HepG2 (cell line): Measurements from ENCODE around the gene CCDC7. TPM values are rescaled to one million over a fixed set of nuclear protein-coding genes. Genes with fewer than 3 reads are reported as not detected.

Experiments
- ATAC-seq: fragments of 200-7000 bp; cut with Tn5 transposase; 3 replicates; pipeline ENCODE4 v1.9.1; 2020; ENCODE audit warnings: mild to moderate bottlenecking, moderate library complexity
- BruUV-seq: library from RNA; stranded (reverse); fragments of 400-500 nt; replicated peaks from 2 replicates; lab custom pipeline; 2021; lab: Mats Ljungman, UMichigan
- CTCF ChIA-PET: fragments of 300-600 bp; formaldehyde crosslinking; extraction: SDS; loops from one replicate; lab custom pipeline; 2021; ENCODE audit warnings: low total read pairs, inconsistent platforms, low intra/inter-chr PET ratio; lab: Yijun Ruan, JAX
- POLR2A ChIA-PET: fragments of 350-600 bp; sonication (Branson Sonifier 250); formaldehyde crosslinking; loops from one replicate; lab custom pipeline; 2020; ENCODE audit warnings: antibody characterized with exemption, inconsistent platforms; lab: Yijun Ruan, JAX
- DNase-seq: peaks from one replicate; pipeline ENCODE4 v3.0.0-alpha.2; 2015; ENCODE audit warnings: low spot score
- FAIRE-seq: peaks from 3 replicates; lab custom pipeline; 2011; peaks lifted over from hg19 to GRCh38; lab: Jason Lieb, UNC
- H2AFZ ChIP-seq: one replicate; pipeline ENCODE4 v1.6.1; 2011; ENCODE audit warnings: low read length, inconsistent platforms
- H3K27ac ChIP-seq: fragments of 300-600 bp; 3 replicates; pipeline ENCODE4 v1.8.0; 2011; ENCODE audit warnings: mixed run types, mild to moderate bottlenecking, mixed read lengths, low read length, inconsistent platforms; ENCODE audit not compliant: insufficient read depth; ENCODE audit errors: extremely low read length
- H3K27me3 ChIP-seq, 2 experiments: fragments of 200-600 bp in 1 of 2; 2 replicates in 1 of 2; 3 replicates in 1 of 2; pipeline versions ENCODE4 v1.6.0 to v1.8.0; 2011; ENCODE audit warnings: low read length in 2 of 2, mild to moderate bottlenecking in 2 of 2, moderate library complexity in 2 of 2, inconsistent platforms in 1 of 2; ENCODE audit not compliant: insufficient read depth in 2 of 2, control insufficient read depth in 1 of 2
- H3K36me3 ChIP-seq, 2 experiments: fragments of 200-600 bp in 1 of 2; replicated peaks in 1 of 2; 2 replicates in 1 of 2; 3 replicates in 1 of 2; pipeline versions ENCODE4 v1.5.1 to v1.8.0; 2011; ENCODE audit warnings: low read length in 2 of 2, inconsistent platforms in 1 of 2; ENCODE audit not compliant: insufficient read depth in 2 of 2, control insufficient read depth in 1 of 2
- H3K4me1 ChIP-seq: 2 replicates; pipeline ENCODE4 v1.5.1; 2012; ENCODE audit warnings: low read length, inconsistent platforms; ENCODE audit not compliant: insufficient read depth
- H3K4me2 ChIP-seq: 2 replicates; pipeline ENCODE4 v1.6.0; 2011; ENCODE audit warnings: low read depth, low read length, inconsistent platforms
- H3K4me3 ChIP-seq, 3 experiments: fragments of 200-600 bp in 1 of 3; sonication (generic), shearing (Covaris generic) in 1 of 3; replicated peaks in 1 of 3; 2 replicates each; pipeline ENCODE4 v1.5.1; 2011 to 2016; ENCODE audit warnings: low read length in 3 of 3, inconsistent platforms in 2 of 3, low read depth in 2 of 3, mild to moderate bottlenecking in 2 of 3, control low read depth in 1 of 3, mixed read lengths in 1 of 3; ENCODE audit not compliant: insufficient read depth in 1 of 3
- H3K79me2 ChIP-seq: one replicate; pipeline ENCODE4 v1.6.1; 2011; ENCODE audit warnings: low read length, inconsistent platforms; ENCODE audit not compliant: insufficient read depth
- H3K9ac ChIP-seq: 2 replicates; pipeline ENCODE4 v1.6.0; 2011; ENCODE audit warnings: mild to moderate bottlenecking, low read depth, low read length, inconsistent platforms; ENCODE audit not compliant: insufficient read depth
- H3K9me3 ChIP-seq: 2 replicates; pipeline ENCODE4 v1.5.1; 2012; ENCODE audit warnings: mild to moderate bottlenecking, low read length
- H4K20me1 ChIP-seq: 2 replicates; pipeline ENCODE4 v1.6.0; 2011; ENCODE audit warnings: inconsistent platforms, mild to moderate bottlenecking, low read length, moderate library complexity; ENCODE audit not compliant: insufficient read depth
- ADNP ChIP-seq: sonication (generic); formaldehyde crosslinking; IDR thresholded peaks from 2 replicates; pipeline ENCODE4 v1.4.0; 2020; ENCODE audit warnings: missing genetic modification reagents
- ASH2L ChIP-seq: fragments of 300-600, 200-600 bp; sonication (generic); IDR thresholded peaks from 2 replicates; pipeline ENCODE4 v1.7.0; 2017; ENCODE audit warnings: low read depth, mild to moderate bottlenecking, moderate library complexity, mixed read lengths, low read length; ENCODE audit not compliant: insufficient read length
- HDAC1 ChIP-seq: sonication (generic); formaldehyde crosslinking; IDR thresholded peaks from 2 replicates; pipeline ENCODE4 v1.5.1; 2020; ENCODE audit warnings: mild to moderate bottlenecking, missing genetic modification reagents
- HNRNPUL1 ChIP-seq: fragments of 200-400 bp; formaldehyde crosslinking; IDR thresholded peaks from 2 replicates; pipeline ENCODE4 v1.6.1; 2017; ENCODE audit warnings: low read depth, mild to moderate bottlenecking, low read length, moderate library complexity
- KLF12 ChIP-seq: sonication (generic); formaldehyde crosslinking; IDR thresholded peaks from 2 replicates; pipeline ENCODE4 v1.4.0; 2020; ENCODE audit warnings: missing genetic modification reagents, borderline replicate concordance
- NKX3-1 ChIP-seq: sonication (generic); formaldehyde crosslinking; IDR thresholded peaks from 2 replicates; pipeline ENCODE4 v1.5.0; 2020; ENCODE audit warnings: missing genetic modification reagents
- PHB2 ChIP-seq: fragments of 450-650 bp; IDR thresholded peaks from 2 replicates; pipeline ENCODE4 v1.6.1; 2018; ENCODE audit not compliant: partially characterized antibody
- SP4 ChIP-seq: sonication (generic); formaldehyde crosslinking; IDR thresholded peaks from 2 replicates; pipeline ENCODE4 v1.8.1; 2023; ENCODE audit warnings: mild to moderate bottlenecking, missing genetic modification reagents
- SPEN ChIP-seq: sonication (generic); formaldehyde crosslinking; IDR thresholded peaks from 2 replicates; pipeline ENCODE4 v1.5.1; 2020; ENCODE audit warnings: low read depth, mild to moderate bottlenecking, missing genetic modification reagents
- ZBTB1 ChIP-seq: sonication (generic); formaldehyde crosslinking; IDR thresholded peaks from 2 replicates; pipeline ENCODE4 v1.4.0; 2020; ENCODE audit warnings: missing genetic modification reagents, borderline replicate concordance
- ZFP82 ChIP-seq: sonication (generic); formaldehyde crosslinking; IDR thresholded peaks from 2 replicates; pipeline ENCODE4 v1.5.1; 2020; ENCODE audit warnings: mild to moderate bottlenecking, missing genetic modification reagents, borderline replicate concordance
- ZNF136 ChIP-seq: sonication (generic); formaldehyde crosslinking; IDR thresholded peaks from 2 replicates; pipeline ENCODE4 v1.8.1; 2022; ENCODE audit warnings: low read depth, mild to moderate bottlenecking, moderate library complexity, missing genetic modification reagents
- ZNF18 ChIP-seq: sonication (generic); formaldehyde crosslinking; IDR thresholded peaks from 2 replicates; pipeline ENCODE4 v1.8.0; 2022; ENCODE audit warnings: mild to moderate bottlenecking, missing genetic modification reagents; ENCODE audit not compliant: insufficient replicate concordance
- ZNF234 ChIP-seq: sonication (generic); formaldehyde crosslinking; conservative IDR thresholded peaks from 2 replicates; pipeline ENCODE4 v1.5.1; 2020; ENCODE audit warnings: mild to moderate bottlenecking, missing genetic modification reagents
- ZNF281 ChIP-seq: sonication (generic); formaldehyde crosslinking; IDR thresholded peaks from 2 replicates; pipeline ENCODE4 v1.4.0; 2020; ENCODE audit warnings: missing genetic modification reagents, borderline replicate concordance
- ZNF430 ChIP-seq: sonication (generic); formaldehyde crosslinking; IDR thresholded peaks from 2 replicates; pipeline ENCODE4 v1.9.0; 2021; ENCODE audit warnings: mild to moderate bottlenecking, missing genetic modification reagents
- ZNF670 ChIP-seq: sonication (generic); formaldehyde crosslinking; IDR thresholded peaks from 2 replicates; pipeline ENCODE4 v1.8.0; 2022; ENCODE audit warnings: mild to moderate bottlenecking, missing genetic modification reagents, borderline replicate concordance
- WGBS: methylation state at CpG from one replicate; pipeline ENCODE4 v1.1.6; 2017; ENCODE audit warnings: low lambda C conversion rate; 5-methylcytosine and 5-hydroxymethylcytosine counted together
- in situ Hi-C: cut with HindIII; loops from 2 replicates; pipeline ENCODE4 v1.10.0; 2017; ENCODE audit warnings: low pct_unique_long_range_greater_than_20kb; ENCODE audit not compliant: extremely low pct_ligation_motif_present
- intact Hi-C: fragments of 100-400 bp; cut with micrococcal nuclease; formaldehyde crosslinking; loops from one replicate; pipeline ENCODE4 v1.10.0; 2022; ENCODE audit not compliant: unreplicated experiment
- polyA plus RNA-seq, 8 experiments: library from polyadenylated mRNA; depleted of rRNA in 3 of 8; stranded (reverse) in 7 of 8; unstranded in 1 of 8; fragments of >200 nt; fragmentation: Illumina TruSeq in 4 of 8; extraction: Trizol in 4 of 8; gene quantifications; 2 replicates each; pipeline versions ENCODE4 v1.2.1 to v1.2.3, GENCODE V29; 2011 to 2016; ENCODE audit warnings: low read depth in 4 of 8, missing spikeins in 1 of 8, mixed read lengths in 1 of 8; ENCODE audit not compliant: insufficient read depth in 1 of 8
- total RNA-seq, 5 experiments: library from RNA; depleted of rRNA; stranded (reverse); fragments of >200 nt; fragmentation: Illumina TruSeq; extraction: Trizol; gene quantifications; 2 replicates each; pipeline ENCODE4 v1.2.3, GENCODE V29; 2016; ENCODE audit warnings: low read depth in 1 of 5
- TF ChIP-seq, protein P1 (sequence below): IDR thresholded peaks from 2 replicates; pipeline ENCODE4 v1.6.1; 2016; ENCODE audit warnings: missing compliant biosample characterization, missing genetic modification reagents, borderline replicate concordance
- TF ChIP-seq, protein P2 (sequence below): IDR thresholded peaks from 2 replicates; pipeline ENCODE4 v1.6.1; 2016

The CCDC7 gene
- total and polyA plus RNA-seq, 2 of the 13 experiments (the other 11 are each of a cell fraction or from before 2014, with no cell fraction given): 0.40 to 1.8 TPM

DNA sequence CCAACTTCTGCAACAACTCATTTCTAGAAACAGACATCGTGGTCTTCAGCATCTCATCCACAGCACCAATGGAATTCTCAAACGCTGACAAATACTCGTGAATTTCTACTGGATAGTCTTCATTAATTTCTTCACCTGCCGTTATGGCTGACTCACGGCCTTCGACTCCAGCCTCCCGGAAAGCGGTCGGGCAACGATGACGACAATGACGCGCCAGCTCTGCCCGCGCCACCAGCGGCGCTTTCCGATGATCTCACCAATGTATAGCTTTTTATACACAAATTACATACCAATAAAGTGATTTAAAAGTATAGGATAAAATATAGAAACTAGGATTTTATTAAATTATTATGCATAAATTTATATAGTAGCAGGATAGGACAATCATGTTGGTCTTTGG lies 65.7 kb downstream of the CCDC7 start:
- intact Hi-C loops: no loop called here
- no peaks in the 10 kb centered on the region for H3K79me2 ChIP-seq
- WGBS: 72% methylated on average over 18 of the region's 18 CpGs
- no peaks in the 10 kb centered on the region for H3K36me3 ChIP-seq
- H3K27me3 ChIP-seq: no peaks in the 10 kb centered on the region
- H3K27ac ChIP-seq: no peak overlapping the region
- H3K4me3 ChIP-seq: no peak overlapping the region
- H4K20me1 ChIP-seq: no peaks in the 10 kb centered on the region
- no peaks in the 10 kb centered on the region for H3K4me1 ChIP-seq
- no peaks in the 10 kb centered on the region for H3K9me3 ChIP-seq
- CTCF ChIA-PET: no interaction called here
- POLR2A ChIA-PET: no interaction called here
- ATAC-seq (no peak), FAIRE-seq (no peak), DNase-seq (no peak)
- no peak overlapping the region for H3K4me2 ChIP-seq
- in situ Hi-C loops: no loop called here
- no peak overlapping the region for H2AFZ ChIP-seq
- BruUV-seq: no TSS peak
- no peak overlapping the region for H3K9ac ChIP-seq
- TF ChIP-seq HDAC1 (CRISPR knock-in tag) (no peak), ZNF136 (no peak), ZNF430 (CRISPR knock-in tag) (no peak), ZNF281 (CRISPR knock-in tag) (no peak), ZNF18 (CRISPR knock-in tag) (no peak), ZFP82 (CRISPR knock-in tag) (no peak), ZBTB1 (no peak), KLF12 (CRISPR knock-in tag) (no peak), ZNF670 (no peak), NKX3-1 (CRISPR knock-in tag) (no peak), SPEN (CRISPR knock-in tag) (no peak), ZNF234 (CRISPR knock-in tag) (no peak), SP4 (CRISPR knock-in tag) (no peak), ASH2L (no peak), HNRNPUL1 (no peak), ADNP (CRISPR knock-in tag) (no peak), PHB2 (no peak)
- TF ChIP-seq, protein P1, sequence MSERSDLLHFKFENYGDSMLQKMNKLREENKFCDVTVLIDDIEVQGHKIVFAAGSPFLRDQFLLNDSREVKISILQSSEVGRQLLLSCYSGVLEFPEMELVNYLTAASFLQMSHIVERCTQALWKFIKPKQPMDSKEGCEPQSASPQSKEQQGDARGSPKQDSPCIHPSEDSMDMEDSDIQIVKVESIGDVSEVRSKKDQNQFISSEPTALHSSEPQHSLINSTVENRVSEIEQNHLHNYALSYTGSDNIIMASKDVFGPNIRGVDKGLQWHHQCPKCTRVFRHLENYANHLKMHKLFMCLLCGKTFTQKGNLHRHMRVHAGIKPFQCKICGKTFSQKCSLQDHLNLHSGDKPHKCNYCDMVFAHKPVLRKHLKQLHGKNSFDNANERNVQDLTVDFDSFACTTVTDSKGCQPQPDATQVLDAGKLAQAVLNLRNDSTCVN (CRISPR knock-in tag): no peak
- TF ChIP-seq, protein P2, sequence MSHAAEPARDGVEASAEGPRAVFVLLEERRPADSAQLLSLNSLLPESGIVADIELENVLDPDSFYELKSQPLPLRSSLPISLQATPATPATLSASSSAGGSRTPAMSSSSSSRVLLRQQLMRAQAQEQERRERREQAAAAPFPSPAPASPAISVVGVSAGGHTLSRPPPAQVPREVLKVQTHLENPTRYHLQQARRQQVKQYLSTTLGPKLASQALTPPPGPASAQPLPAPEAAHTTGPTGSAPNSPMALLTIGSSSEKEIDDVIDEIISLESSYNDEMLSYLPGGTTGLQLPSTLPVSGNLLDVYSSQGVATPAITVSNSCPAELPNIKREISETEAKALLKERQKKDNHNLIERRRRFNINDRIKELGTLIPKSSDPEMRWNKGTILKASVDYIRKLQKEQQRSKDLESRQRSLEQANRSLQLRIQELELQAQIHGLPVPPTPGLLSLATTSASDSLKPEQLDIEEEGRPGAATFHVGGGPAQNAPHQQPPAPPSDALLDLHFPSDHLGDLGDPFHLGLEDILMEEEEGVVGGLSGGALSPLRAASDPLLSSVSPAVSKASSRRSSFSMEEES: no peak
